Limb (tissue), 2 donors: Measurements from ENCODE around the gene C20orf96.
A peak's percentile ranks its signal among the peaks of the same experiment; 100 is the strongest.
"Not testable (repeated sequence)": the region's sequence is repeated elsewhere in the genome, so short reads cannot be mapped to it uniquely, and the experiment has no call there.

ENCODE experiments used
- DNase-seq, 2 donors: peaks; one replicate each; pipeline ENCODE4 v3.0.0-alpha.2; 2016; ENCODE audit errors: extremely low spot score in 2 of 2

The C20orf96 gene

GRCh38 chr20:290084-290831 lies at the start of gene C20orf96:
TSS of gene C20orf96 (minus strand) at chr20:290750. CDS start at chr20:290610, 140 bp downstream.
- DNase-seq = peak; percentile 91 to 93

GRCh38 chr20:336040-336439 lies 45.5 kb upstream of the C20orf96 start:
- not testable (repeated sequence) for DNase-seq

- no peak for DNase-seq
Measured at GRCh38 chr20:334578-334977, 44.0 kb upstream of the C20orf96 start.

GRCh38 chr20:330233-331149 lies 39.9 kb upstream of the C20orf96 start:
- peak; percentile 64 to 75 for DNase-seq

- DNase-seq = no peak
Measured at GRCh38 chr20:329851-330232, 39.3 kb upstream of the C20orf96 start.

- DNase-seq = no peak
Measured at GRCh38 chr20:328975-329695, 38.6 kb upstream of the C20orf96 start.

- DNase-seq = no peak
Measured at GRCh38 chr20:328027-328974, 37.8 kb upstream of the C20orf96 start.

GRCh38 chr20:327186-328026 lies 36.9 kb upstream of the C20orf96 start:
- DNase-seq = peak; percentile 93 to 95

GRCh38 chr20:326645-327185 lies 36.2 kb upstream of the C20orf96 start:
- DNase-seq = no peak

GRCh38 chr20:325889-326644 lies 35.5 kb upstream of the C20orf96 start:
- peak; percentile 62 to 86 for DNase-seq

- peak; percentile 94 to 99 for DNase-seq
Measured at GRCh38 chr20:325045-325888, 34.7 kb upstream of the C20orf96 start, which contains the start of gene SOX12. TSS of gene SOX12 (plus strand) at chr20:325552. CDS start at chr20:325925, 373 bp downstream.

- peak; percentile 77 to 94 for DNase-seq
Measured at GRCh38 chr20:324177-325044, 33.9 kb upstream of the C20orf96 start.

GRCh38 chr20:316316-317068 lies 25.9 kb upstream of the C20orf96 start:
- DNase-seq = no peak

- no peak for DNase-seq
Measured at GRCh38 chr20:313948-314347, 23.4 kb upstream of the C20orf96 start.

- DNase-seq = no peak
Measured at GRCh38 chr20:313402-313801, 22.9 kb upstream of the C20orf96 start.

GRCh38 chr20:312866-313265 lies 22.3 kb upstream of the C20orf96 start:
- DNase-seq = no peak
